Calu3 (cell line): Measurements from ENCODE around the gene HBS1L. TPM values are rescaled to one million over a fixed set of nuclear protein-coding genes. Genes with fewer than 3 reads are reported as not detected.

Experiments
- BruUV-seq: library from RNA; stranded (reverse); fragments of 400-500 nt; replicated peaks from 2 replicates; lab custom pipeline; 2021; lab: Mats Ljungman, UMichigan
- CTCF ChIA-PET: fragments of 300-600 bp; sonication (Branson Sonifier 250); formaldehyde crosslinking; loops from one replicate; lab custom pipeline; 2022; ENCODE audit warnings: antibody characterized with exemption; lab: Charles Lee
- DNase-seq: peaks from one replicate; pipeline ENCODE4 v3.0.0; 2022
- H3K27ac Mint-ChIP-seq: one replicate; pipeline ENCODE4 v1.8.0; 2022; ENCODE audit warnings: mixed read lengths; ENCODE audit not compliant: unreplicated experiment
- H3K27me3 Mint-ChIP-seq: one replicate; pipeline ENCODE4 v1.8.0; 2022; ENCODE audit warnings: mixed read lengths; ENCODE audit not compliant: unreplicated experiment
- H3K36me3 Mint-ChIP-seq: one replicate; pipeline ENCODE4 v1.8.0; 2022; ENCODE audit warnings: mild to moderate bottlenecking, moderate library complexity, mixed read lengths; ENCODE audit not compliant: insufficient read depth, unreplicated experiment
- H3K4me1 Mint-ChIP-seq: one replicate; pipeline ENCODE4 v1.8.0; 2022; ENCODE audit warnings: mild to moderate bottlenecking, low read depth, mixed read lengths; ENCODE audit not compliant: unreplicated experiment
- H3K4me3 Mint-ChIP-seq: one replicate; pipeline ENCODE4 v1.8.0; 2022; ENCODE audit warnings: mild to moderate bottlenecking, low read depth, moderate library complexity, mixed read lengths; ENCODE audit not compliant: unreplicated experiment
- H3K9me3 Mint-ChIP-seq: one replicate; pipeline ENCODE4 v1.8.0; 2022; ENCODE audit warnings: low read depth, mixed read lengths; ENCODE audit not compliant: unreplicated experiment
- CTCF ChIP-seq: fragments of 200-600 bp; IDR thresholded peaks from one replicate; pipeline ENCODE4 v1.8.0; 2022; ENCODE audit warnings: antibody characterized with exemption; ENCODE audit not compliant: unreplicated experiment
- intact Hi-C: fragments of 100-400 bp; cut with micrococcal nuclease; formaldehyde crosslinking; loops from one replicate; pipeline ENCODE4 v1.10.0; 2022; ENCODE audit not compliant: unreplicated experiment
- total RNA-seq: library from RNA; stranded (reverse); gene quantifications from 2 replicates; pipeline ENCODE4 v1.2.3, GENCODE V29; 2022

The HBS1L gene
- total RNA-seq, 1 experiment from 2014 or later, result 50.0 TPM

GRCh38 chr6:135071541-135071940 is 16.9 kb upstream of the HBS1L start:
- no TSS peak for BruUV-seq
- CTCF ChIA-PET, result no interaction called here
- Mint-ChIP-seq H3K4me3 (no peak overlapping the region), H3K9me3 (no peaks in the 10 kb centered on the region), H3K36me3 (no peaks in the 10 kb centered on the region), H3K27me3 (no peaks in the 10 kb centered on the region), H3K4me1 (peaks cover 15% of the 10 kb centered on the region), H3K27ac (no peak overlapping the region)
- no peak for TF ChIP-seq CTCF
- intact Hi-C loops, result no loop called here
- DNase-seq, result no peak

GRCh38 chr6:135067911-135068310 is 13.3 kb upstream of the HBS1L start:
- intact Hi-C loops, result no loop called here
- Mint-ChIP-seq H3K4me3 (no peak overlapping the region), H3K4me1 (peaks cover 12% of the 10 kb centered on the region), H3K9me3 (no peaks in the 10 kb centered on the region), H3K27ac (no peak overlapping the region), H3K27me3 (no peaks in the 10 kb centered on the region), H3K36me3 (no peaks in the 10 kb centered on the region)
- no peak for TF ChIP-seq CTCF
- no TSS peak for BruUV-seq
- no peak for DNase-seq
- CTCF ChIA-PET, result interaction anchor here (0.6 kb wide), 1 partner anchor 345 kb away, joined by 3 read pairs; no protein-coding TSS in a partner anchor

- DNase-seq, result no peak
- CTCF ChIA-PET, result interaction anchor here (1.0 kb wide), 1 partner anchor 12 kb away, joined by 3 read pairs; no protein-coding TSS in a partner anchor
- TF ChIP-seq CTCF, result no peak
- H3K4me1 Mint-ChIP-seq, result peaks cover 7% of the 10 kb centered on the region
- H3K9me3 Mint-ChIP-seq, result no peaks in the 10 kb centered on the region
- intact Hi-C loops, result no loop called here
- no peaks in the 10 kb centered on the region for H3K36me3 Mint-ChIP-seq
- no peak overlapping the region for H3K27ac Mint-ChIP-seq
- no peak overlapping the region for H3K4me3 Mint-ChIP-seq
- H3K27me3 Mint-ChIP-seq, result no peaks in the 10 kb centered on the region
- BruUV-seq, result no TSS peak
These were observed 12.2 kb upstream of the HBS1L start for GRCh38 chr6:135066806-135067205.

- no TSS peak for BruUV-seq
- H3K27me3 Mint-ChIP-seq, result no peaks in the 10 kb centered on the region
- no peaks in the 10 kb centered on the region for H3K36me3 Mint-ChIP-seq
- no peak overlapping the region for H3K27ac Mint-ChIP-seq
- intact Hi-C loops, result no loop called here
- no peak for TF ChIP-seq CTCF
- H3K4me1 Mint-ChIP-seq, result peaks cover 7% of the 10 kb centered on the region
- H3K4me3 Mint-ChIP-seq, result no peak overlapping the region
- no peaks in the 10 kb centered on the region for H3K9me3 Mint-ChIP-seq
- CTCF ChIA-PET, result interaction anchor here (1.0 kb wide), 1 partner anchor 11 kb away, joined by 3 read pairs; no protein-coding TSS in a partner anchor
- DNase-seq, result no peak
These were observed 11.8 kb upstream of the HBS1L start for GRCh38 chr6:135066397-135066796.
